Keratinocyte (primary cell): ENCODE data around the gene UCHL5. TPM values are rescaled to one million over a fixed set of nuclear protein-coding genes. Genes with fewer than 3 reads are reported as not detected.

Experiments
- DNase-seq: peaks from one replicate; pipeline ENCODE4 v3.0.0-alpha.2; 2011; ENCODE audit warnings: low read depth, missing footprints, low spot score
- FAIRE-seq: peaks from 2 replicates; lab custom pipeline; 2011; peaks lifted over from hg19 to GRCh38; lab: Jason Lieb, UNC
- H2AFZ ChIP-seq: 2 replicates; pipeline ENCODE4 v1.6.0; 2012; ENCODE audit warnings: low read length, control low read depth, inconsistent platforms; ENCODE audit not compliant: control insufficient read depth
- H3K27ac ChIP-seq: 2 replicates; pipeline ENCODE4 v1.5.1; 2011; ENCODE audit warnings: low read length; ENCODE audit not compliant: control insufficient read depth, insufficient read depth
- H3K27me3 ChIP-seq: 3 replicates; pipeline ENCODE4 v1.6.0; 2011; ENCODE audit warnings: low read length; ENCODE audit not compliant: control insufficient read depth, insufficient read depth; ENCODE audit errors: extremely low read depth
- H3K36me3 ChIP-seq, 2 experiments: 2 replicates in 1 of 2; 3 replicates in 1 of 2; pipeline ENCODE4 v1.5.1; 2011; ENCODE audit warnings: low read length in 2 of 2, mild to moderate bottlenecking in 1 of 2; ENCODE audit not compliant: control insufficient read depth in 2 of 2, insufficient read depth in 2 of 2; ENCODE audit errors: extremely low read depth in 1 of 2
- H3K4me1 ChIP-seq: 3 replicates; pipeline ENCODE4 v1.5.1; 2011; ENCODE audit warnings: low read length; ENCODE audit not compliant: control insufficient read depth, insufficient read depth; ENCODE audit errors: extremely low read depth
- H3K4me2 ChIP-seq: 3 replicates; pipeline ENCODE4 v1.6.0; 2011; ENCODE audit warnings: low read depth, low read length; ENCODE audit not compliant: control insufficient read depth, insufficient read depth; ENCODE audit errors: extremely low read depth
- H3K4me3 ChIP-seq, 3 experiments: fragments of 200-600 bp in 1 of 3; sonication (generic) in 1 of 3; 2 replicates in 2 of 3; 3 replicates in 1 of 3; pipeline ENCODE4 v1.5.1; 2011 to 2016; ENCODE audit warnings: low read length in 3 of 3, mild to moderate bottlenecking in 3 of 3, control low read depth in 2 of 3, inconsistent platforms in 1 of 3, low read depth in 1 of 3, mixed read lengths in 1 of 3, mixed run types in 1 of 3, moderate library complexity in 1 of 3; ENCODE audit not compliant: control insufficient read depth in 2 of 3, insufficient read depth in 2 of 3; ENCODE audit errors: extremely low read depth in 1 of 3
- H3K79me2 ChIP-seq: 2 replicates; pipeline ENCODE4 v1.6.0; 2012; ENCODE audit warnings: low read length; ENCODE audit not compliant: control insufficient read depth, insufficient read depth
- H3K9ac ChIP-seq: 3 replicates; pipeline ENCODE4 v1.6.0; 2011; ENCODE audit warnings: low read length; ENCODE audit not compliant: control insufficient read depth, insufficient read depth; ENCODE audit errors: extremely low read depth
- H3K9me1 ChIP-seq: 3 replicates; pipeline ENCODE4 v1.6.0; 2011; ENCODE audit warnings: low read length; ENCODE audit not compliant: control insufficient read depth, insufficient read depth; ENCODE audit errors: extremely low read depth
- H3K9me3 ChIP-seq: 2 replicates; pipeline ENCODE4 v1.5.1; 2012; ENCODE audit warnings: low read depth, low read length; ENCODE audit not compliant: control insufficient read depth
- H4K20me1 ChIP-seq: 3 replicates; pipeline ENCODE4 v1.6.0; 2011; ENCODE audit warnings: low read length; ENCODE audit not compliant: control insufficient read depth, insufficient read depth; ENCODE audit errors: extremely low read depth
- EZH2 ChIP-seq: IDR thresholded peaks from one replicate; pipeline ENCODE4 v1.6.1; 2012; ENCODE audit warnings: inconsistent platforms, mild to moderate bottlenecking, low read length, moderate library complexity
- dilution Hi-C: fragments of 300-500 bp; cut with MboI; formaldehyde crosslinking; loops from one replicate; pipeline ENCODE4 v1.7.0; 2020; ENCODE audit warnings: low sequenced_read_pairs; ENCODE audit not compliant: extremely low pct_ligation_motif_present
- polyA plus RNA-seq, 5 experiments: library from polyadenylated mRNA; depleted of rRNA in 3 of 5; stranded (reverse) in 3 of 5; stranded (forward) in 1 of 5; unstranded in 1 of 5; fragments of >200 nt; gene quantifications; 1 replicate in 1 of 5; 2 replicates in 3 of 5; 3 replicates in 1 of 5; pipeline versions ENCODE4 v1.2.1 to v1.2.3, GENCODE V29; 2011 to 2012; ENCODE audit warnings: missing spikeins in 2 of 5, low read depth in 1 of 5, low replicate concordance in 1 of 5
- TF ChIP-seq, protein P1 (sequence below), 3 experiments: IDR thresholded peaks in 1 of 3; conservative IDR thresholded peaks in 1 of 3; optimal IDR thresholded peaks in 1 of 3; 2 replicates in 2 of 3; 3 replicates in 1 of 3; pipeline versions ENCODE3 to v1.5.1; 2011; ENCODE audit warnings: low read length in 3 of 3, mild to moderate bottlenecking in 3 of 3, moderate library complexity in 2 of 3, control low read depth in 1 of 3, inconsistent platforms in 1 of 3; ENCODE audit not compliant: insufficient read depth in 2 of 3; ENCODE audit errors: extremely low read depth in 1 of 3

The UCHL5 gene
- polyA plus RNA-seq, 1 donor (not counting 4 experiments of a cell fraction or from before 2014, with no cell fraction given): 53.7 TPM

GRCh38 chr1:193005785-193006184 lies 53.4 kb downstream of the UCHL5 start:
- Histone ChIP-seq H3K9ac (no peak overlapping the region), H2AFZ (no peak overlapping the region), H3K9me3 (no peaks in the 10 kb centered on the region), H3K4me2 (no peak overlapping the region), H3K36me3 (no peaks in the 10 kb centered on the region), H3K27ac (no peak overlapping the region), H3K4me3 (no peak overlapping the region), H3K9me1 (no peaks in the 10 kb centered on the region), H3K27me3 (no peaks in the 10 kb centered on the region), H3K4me1 (no peaks in the 10 kb centered on the region), H3K79me2 (no peaks in the 10 kb centered on the region), H4K20me1 (no peaks in the 10 kb centered on the region)
- TF ChIP-seq, protein P1, sequence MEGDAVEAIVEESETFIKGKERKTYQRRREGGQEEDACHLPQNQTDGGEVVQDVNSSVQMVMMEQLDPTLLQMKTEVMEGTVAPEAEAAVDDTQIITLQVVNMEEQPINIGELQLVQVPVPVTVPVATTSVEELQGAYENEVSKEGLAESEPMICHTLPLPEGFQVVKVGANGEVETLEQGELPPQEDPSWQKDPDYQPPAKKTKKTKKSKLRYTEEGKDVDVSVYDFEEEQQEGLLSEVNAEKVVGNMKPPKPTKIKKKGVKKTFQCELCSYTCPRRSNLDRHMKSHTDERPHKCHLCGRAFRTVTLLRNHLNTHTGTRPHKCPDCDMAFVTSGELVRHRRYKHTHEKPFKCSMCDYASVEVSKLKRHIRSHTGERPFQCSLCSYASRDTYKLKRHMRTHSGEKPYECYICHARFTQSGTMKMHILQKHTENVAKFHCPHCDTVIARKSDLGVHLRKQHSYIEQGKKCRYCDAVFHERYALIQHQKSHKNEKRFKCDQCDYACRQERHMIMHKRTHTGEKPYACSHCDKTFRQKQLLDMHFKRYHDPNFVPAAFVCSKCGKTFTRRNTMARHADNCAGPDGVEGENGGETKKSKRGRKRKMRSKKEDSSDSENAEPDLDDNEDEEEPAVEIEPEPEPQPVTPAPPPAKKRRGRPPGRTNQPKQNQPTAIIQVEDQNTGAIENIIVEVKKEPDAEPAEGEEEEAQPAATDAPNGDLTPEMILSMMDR (optimal IDR thresholded peaks at IDR 0.05 in 1 of 3, IDR thresholded peaks at IDR 0.05 in 1 of 3, conservative IDR thresholded peaks at IDR 0.05 in 1 of 3; ENCODE audit: extremely low read depth in 1 of 3, insufficient read depth in 2 of 3, low read length in 3 of 3): no peak
- TF ChIP-seq EZH2: no peak
- dilution Hi-C loops: loop anchor here (25.0 kb wide), 1 partner anchor 193 kb away; the partner anchor contains the start of gene RGS2
- no peak for DNase-seq
- no peak for FAIRE-seq

DNA sequence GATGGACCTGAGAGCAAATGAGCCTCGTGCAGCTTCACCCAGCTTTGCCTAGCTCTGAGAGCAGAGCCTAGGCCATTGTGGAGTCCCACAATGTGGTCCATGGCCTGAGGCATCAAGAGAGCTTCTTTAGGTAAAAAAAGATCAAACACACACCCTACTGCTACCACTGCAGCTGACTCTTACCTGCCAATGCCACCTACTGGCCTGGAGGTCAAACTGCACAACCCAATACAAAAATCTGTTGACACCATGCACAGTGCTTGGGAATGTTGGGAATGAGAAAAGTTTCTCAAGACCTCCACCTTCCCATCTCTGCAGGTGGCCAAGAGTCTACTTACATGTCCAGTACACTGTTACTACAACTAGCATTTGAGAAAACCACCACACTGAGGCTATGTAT lies 60.6 kb downstream of the UCHL5 start:
- Histone ChIP-seq H3K9me1 (no peaks in the 10 kb centered on the region), H3K27ac (no peak overlapping the region), H3K79me2 (no peaks in the 10 kb centered on the region), H4K20me1 (no peaks in the 10 kb centered on the region), H3K4me3 (no peak overlapping the region), H3K9ac (no peak overlapping the region), H3K36me3 (peaks cover 7% of the 10 kb centered on the region in 2 experiments), H3K4me2 (no peak overlapping the region), H2AFZ (no peak overlapping the region), H3K9me3 (no peaks in the 10 kb centered on the region), H3K4me1 (no peaks in the 10 kb centered on the region), H3K27me3 (no peaks in the 10 kb centered on the region)
- no peak for DNase-seq
- no peak for TF ChIP-seq EZH2
- TF ChIP-seq, protein P1 (optimal IDR thresholded peaks at IDR 0.05 in 1 of 3, IDR thresholded peaks at IDR 0.05 in 1 of 3, conservative IDR thresholded peaks at IDR 0.05 in 1 of 3; ENCODE audit: extremely low read depth in 1 of 3, insufficient read depth in 2 of 3, low read length in 3 of 3): peak; percentile 47 to 61 (median 47)
- dilution Hi-C loops: no loop called here
- FAIRE-seq: no peak
